ENCODE data around the gene MOV10L1.
"Not testable (repeated sequence)": the region's sequence is repeated elsewhere in the genome, so short reads cannot be mapped to it uniquely, and the experiment has no call there.

Gene MOV10L1

DNA sequence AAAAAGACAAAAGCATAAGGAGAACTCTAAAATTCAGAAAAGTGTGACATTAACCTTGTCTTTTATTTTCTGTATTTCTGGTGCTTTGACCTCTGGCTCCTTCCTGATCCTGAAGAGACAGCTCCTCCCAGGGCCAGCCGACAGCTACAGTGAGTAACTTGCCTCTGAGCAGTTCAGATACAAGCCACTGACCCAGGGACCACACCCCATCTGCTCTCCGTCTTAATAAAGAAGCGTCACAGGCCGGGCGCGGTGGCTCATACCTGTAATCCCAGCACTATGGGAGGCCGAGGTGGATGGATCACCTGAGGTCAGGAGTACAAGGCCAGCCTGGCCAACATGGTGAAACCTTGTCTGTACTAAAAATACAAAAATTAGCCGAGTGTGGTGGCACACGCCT is 11.0 kb upstream of the MOV10L1 start:
- DNase-seq, result no peak

DNA sequence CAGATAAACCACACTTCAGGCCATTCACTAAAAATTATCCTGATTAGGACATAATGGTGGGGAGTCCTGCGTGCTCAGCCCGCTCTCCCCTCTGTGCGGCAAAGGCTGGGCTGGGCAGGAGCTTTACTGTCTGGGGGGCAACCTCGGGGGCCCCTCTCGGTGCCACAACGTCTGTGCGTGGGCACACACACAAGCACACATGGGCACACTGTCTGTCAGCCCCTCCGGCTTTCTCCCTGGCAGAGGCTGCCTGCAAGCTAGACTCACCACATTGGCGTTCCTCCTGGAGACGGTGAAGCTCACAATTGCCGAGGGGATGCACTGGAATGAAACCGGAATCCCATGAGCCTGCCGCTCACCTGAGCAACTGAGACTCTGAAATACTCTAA is 9.7 kb upstream of the MOV10L1 start:
- no peak for DNase-seq

DNA sequence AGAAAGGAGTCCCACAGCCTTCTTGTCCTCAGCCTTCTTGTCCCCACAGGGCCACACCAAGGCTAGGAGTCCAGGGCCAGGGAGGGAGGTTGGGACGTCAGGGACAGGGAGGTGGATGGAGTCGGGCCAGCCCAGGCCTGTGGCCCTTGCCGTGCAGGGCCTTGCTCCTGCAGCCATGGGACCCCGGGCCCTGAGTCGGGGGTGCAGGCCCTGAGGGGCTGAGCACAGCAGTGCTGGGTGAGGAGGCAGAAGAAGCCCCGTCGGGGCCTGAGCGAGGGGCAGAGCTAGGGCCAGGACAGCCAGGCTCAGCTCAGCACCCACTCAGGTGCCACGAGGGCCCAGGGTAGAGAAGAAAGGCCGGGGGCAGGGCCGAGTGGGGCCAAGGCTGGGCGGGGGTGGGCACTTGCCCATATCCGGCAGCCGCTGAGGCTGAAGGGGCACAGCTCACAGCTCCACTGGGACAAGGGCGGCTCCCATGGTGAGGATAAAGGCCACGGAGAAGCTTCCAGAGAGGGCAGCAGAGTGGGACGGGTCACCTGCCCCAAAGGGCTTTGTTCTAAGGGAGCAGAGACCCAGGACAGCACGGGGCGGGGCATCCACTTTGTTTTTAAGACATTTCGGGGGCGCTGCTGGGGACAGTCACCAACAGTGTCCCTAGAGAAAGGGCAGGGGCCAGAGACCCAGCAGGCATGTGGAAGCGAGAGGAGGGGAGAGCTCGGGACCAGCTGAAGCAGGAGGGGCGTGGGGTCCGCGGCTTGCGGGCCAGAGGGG is 8.2 kb upstream of the MOV10L1 start:
- DNase-seq, result no peak

DNA sequence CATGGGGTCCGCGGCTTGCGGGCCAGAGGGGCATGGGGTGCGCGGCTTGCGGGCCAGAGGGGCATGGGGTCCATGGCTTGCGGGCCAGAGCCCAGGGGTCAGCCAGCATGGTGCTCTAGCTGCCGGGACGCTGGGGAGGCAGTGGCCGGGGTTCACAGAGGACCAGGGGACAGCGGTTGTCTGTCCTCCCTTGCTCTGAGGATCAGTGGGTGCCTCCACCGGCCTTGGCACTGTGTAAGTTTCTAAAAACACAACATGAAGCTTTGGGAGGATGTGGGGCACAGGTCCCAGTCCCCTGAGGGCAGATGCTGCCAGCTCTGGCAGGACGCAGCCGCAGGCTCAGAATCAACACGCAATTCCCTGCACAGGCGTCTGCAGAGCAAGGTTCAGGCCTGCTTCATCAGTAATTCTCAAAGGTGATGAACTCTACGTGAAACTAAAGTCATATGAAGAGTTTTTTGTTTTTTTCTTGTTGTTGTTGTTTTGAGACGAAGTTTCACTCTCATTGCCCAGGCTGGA is 7.5 kb upstream of the MOV10L1 start:
- no peak for DNase-seq

DNA sequence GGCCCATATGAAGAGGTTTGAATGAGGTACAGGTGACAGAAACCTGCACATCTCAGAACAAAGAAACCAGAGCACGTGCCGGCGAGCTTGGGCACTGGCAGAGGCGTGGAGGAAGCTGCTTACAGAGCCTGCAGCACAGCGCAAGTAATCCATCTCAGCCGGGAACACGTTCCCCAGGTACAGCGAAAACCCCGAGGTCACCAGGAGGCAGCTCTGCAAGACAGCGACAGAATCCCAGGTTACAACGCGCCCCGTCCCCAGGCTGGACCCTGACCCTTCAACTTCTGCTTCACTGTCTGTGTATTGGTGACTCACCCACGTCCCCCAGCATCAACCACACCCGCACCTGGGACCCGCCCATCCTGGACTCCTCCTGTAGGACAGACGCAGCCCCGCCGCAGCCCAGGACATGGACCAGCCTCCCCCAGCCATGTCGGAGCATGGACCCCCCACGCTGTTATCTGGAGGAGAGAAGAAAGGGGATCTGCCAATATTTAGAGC is 6.8 kb upstream of the MOV10L1 start:
- DNase-seq, result no peak

DNA sequence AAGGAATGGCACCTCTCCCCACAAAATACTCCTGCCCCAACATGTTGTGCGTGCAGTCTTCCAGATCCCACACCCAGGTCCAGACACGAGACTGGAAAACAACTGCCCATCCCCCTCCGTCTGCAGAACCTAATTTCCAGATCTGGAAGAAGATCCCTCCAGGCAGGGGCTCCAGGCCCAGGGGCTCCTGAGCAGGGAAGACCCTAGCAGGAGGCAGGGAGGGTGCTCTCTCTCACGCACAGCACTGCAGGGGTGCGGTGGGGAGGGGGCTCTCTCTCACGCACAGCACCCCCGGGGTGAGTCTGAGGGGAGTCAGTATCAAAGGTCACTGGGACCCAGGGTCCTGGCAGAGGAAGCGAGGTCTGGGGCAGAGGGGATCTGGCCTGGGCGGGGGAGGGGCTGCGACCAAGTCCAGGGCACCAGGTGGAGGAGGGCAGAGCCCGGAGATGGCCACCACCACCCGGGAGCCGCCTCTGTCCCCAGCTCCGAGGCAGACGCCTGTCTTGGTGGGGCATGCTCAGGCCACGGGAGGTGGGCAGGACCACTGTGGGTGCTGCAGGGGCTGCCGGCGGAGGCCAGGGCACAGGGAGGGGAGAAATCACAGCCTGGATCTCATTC is 6.2 kb upstream of the MOV10L1 start:
- no peak for DNase-seq

DNA sequence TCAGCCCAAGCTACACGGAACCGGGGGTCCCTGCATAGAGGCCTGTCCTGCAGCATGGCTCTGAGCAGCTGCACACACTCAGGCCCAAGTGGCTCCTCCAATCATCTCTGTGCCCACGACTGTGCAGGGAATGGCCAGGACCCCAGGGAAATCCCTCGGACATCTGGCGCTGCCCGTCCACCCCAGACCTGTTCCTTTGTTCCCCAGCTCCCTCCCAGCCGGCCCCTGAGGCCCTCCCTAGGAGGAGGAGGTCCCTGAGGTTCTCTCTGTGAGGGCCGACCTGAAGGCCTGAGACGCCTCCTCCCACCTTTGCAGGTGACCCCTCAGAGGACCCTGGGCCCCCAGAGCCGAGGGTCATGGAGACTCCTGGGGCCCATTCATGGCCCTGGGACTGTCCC is 5.7 kb upstream of the MOV10L1 start:
- no peak for DNase-seq

DNA sequence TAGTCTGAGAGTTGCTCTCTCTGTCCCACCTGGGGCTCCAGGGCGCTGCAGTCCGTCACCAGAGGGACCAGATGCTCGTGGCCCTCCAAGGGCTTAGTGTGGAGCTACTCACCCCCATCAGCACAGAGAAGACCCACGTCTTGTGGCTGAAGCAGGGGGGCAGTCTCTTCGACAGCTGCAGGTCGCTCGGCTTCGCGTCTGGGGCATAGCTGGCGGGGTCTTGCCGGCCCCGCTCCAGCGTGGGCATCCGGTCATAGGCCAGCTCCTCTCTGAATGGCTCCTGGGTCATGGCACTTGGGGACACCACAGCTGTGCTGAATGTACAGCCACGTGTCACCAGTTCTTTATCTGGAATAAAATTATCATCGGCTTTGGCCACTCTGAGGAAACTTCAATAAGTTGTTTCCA is 5.2 kb upstream of the MOV10L1 start:
- no peak for DNase-seq

DNA sequence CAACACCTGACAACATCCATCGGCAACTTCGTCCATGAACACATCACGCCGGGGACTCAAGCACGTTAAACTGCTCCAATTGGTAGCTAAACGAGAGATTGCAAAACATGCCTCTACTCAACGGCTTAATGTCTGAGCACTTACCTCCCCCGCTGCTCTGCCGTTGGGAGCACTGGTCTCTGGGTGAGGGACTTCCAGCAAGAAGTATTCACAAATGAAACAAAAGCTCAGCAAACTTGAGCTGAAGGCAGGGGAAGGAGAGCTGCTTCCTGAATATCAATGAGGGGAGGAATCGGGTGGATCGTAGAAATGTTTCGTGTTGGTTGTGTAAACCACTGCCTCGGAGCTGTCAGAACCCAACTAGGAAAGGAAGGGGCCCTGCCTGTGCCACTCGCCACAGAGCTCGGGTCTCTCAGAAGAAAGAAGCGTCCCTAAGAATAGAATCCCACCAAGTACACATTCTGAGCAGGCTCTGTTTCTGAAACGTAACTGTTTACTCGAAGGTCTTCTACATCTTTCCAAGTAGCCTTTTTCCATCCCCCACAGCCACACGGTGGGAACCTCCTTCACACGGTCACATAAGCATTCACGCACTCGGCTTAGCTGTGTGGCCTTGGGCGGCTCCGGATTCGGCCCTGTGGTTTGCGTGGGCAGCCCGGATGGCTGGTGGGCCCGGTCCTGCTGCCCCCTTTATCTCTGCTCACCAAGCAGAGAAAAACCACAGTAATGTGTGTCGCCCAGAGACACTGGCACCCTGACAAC is 4.4 kb upstream of the MOV10L1 start, which contains the start of gene MLC1:
Gene MLC1 (minus strand): TSS at position 216 of the 762 bp plus-strand sequence. CDS start 524 bp downstream, outside the sequence.
- DNase-seq, result no peak

DNA sequence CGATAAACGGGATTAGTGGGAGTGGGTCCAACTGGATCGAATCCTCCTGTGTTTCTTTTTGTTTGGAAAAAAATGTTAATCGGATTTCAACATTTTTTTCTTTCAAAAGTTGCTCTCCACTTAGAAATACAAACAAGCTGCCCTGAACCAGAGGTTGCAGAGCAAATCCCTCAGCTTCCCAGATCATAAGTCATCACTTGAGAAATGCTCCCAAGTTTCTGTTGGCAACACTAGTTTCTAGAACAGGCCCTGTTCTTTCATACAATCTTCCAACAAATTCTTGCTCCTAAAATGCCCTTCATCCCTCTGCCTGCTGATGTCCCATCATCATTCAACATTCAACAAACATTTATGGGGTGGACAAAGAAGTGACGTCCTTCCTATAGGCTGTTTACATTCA is 3.3 kb upstream of the MOV10L1 start:
- DNase-seq, result no peak

DNA sequence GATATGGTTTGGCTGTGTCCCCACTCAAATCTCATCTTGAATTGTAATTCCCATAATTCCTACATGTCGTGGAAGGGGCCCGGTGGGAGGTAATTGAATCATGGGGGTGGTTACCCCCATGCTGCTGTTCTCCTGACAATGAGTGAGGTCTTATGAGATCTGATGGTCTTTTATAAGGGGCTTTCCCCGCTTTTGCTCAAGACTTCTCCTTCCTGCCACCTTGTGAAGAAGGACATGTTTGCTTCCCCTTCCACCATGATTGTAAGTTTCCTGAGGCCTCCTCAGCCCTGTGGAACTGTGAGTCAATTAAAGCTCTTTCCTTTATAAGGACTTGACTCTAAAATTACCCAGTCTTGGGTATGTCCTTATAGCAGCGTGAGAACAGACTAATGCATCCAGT is 2.8 kb upstream of the MOV10L1 start:
- DNase-seq, result not testable (repeated sequence)

DNA sequence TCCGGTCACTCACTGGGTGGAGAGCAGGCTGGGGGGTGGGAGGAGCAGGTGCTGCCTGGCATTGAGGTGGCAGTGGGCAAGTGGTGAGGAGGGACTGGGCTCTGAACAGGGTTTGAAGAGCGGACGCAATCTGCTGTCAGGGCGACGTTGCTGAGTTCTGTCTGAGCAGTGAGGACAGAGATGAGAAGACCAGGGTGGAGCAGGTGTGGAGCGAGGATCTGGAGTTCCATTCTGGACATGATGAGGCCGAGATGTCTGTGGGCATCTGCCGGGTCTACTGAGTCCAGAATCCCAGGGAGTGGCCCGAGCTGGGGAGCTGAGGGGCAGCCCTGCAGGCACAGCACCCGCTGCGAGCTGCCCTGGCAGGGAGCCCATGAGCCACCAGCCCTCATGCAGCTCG is 2.2 kb upstream of the MOV10L1 start:
- DNase-seq, result no peak

DNA sequence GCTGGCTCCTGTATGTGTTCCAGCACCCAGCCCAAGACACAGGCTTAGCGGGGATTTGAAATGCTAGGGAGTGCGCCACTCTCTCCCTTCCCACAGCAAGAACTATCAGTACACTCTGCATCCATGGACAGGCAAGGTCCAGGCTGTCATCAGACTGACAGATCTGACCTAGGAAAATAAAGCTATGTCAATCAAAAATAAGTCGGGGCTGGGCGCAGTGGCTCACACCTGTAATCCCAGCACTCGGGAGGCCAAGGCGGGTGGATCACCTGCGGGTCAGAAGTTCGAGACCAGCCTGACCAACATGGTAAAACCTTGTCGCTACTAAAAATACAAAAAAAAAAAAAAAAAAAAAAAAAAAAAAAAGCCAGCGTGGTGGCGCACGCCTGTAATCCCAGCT is 1.7 kb upstream of the MOV10L1 start:
- DNase-seq, result no peak

DNA sequence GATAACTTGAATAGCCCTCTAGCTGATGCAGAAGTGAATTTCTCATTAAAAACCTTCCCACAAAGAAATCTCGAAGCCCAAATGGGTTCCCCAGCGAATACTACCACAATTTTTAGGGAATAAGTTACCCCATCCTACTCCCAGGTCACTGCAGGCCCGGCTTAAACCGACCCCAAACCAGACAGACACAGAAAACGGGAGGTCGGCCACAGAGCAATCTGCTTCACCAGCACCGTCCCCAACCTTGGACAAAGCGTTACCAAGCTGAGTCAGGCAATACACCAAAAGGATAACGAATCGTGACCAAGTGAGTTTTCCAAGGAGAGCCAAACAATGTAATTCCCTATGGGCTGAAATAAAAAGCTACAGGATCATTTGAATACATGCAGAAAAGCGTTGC is 575 bp upstream of the MOV10L1 start:
- no peak for DNase-seq

DNA sequence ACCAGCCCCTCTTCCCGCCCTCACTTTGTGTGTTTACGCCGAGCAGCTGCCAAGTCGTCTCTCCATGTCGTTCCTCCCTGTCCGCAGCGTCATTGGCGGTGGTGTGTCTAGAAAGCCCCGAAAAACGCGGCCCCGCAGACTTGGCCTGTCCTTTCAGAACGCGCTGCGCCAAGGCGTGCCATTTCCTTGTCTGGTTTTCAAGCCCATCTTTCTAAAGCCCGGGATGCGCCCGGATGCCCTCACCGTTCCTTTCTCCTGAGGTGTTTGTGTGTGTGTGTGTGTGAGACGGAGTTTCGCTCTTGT is 557 bp downstream of the MOV10L1 start:
- DNase-seq, result no peak

DNA sequence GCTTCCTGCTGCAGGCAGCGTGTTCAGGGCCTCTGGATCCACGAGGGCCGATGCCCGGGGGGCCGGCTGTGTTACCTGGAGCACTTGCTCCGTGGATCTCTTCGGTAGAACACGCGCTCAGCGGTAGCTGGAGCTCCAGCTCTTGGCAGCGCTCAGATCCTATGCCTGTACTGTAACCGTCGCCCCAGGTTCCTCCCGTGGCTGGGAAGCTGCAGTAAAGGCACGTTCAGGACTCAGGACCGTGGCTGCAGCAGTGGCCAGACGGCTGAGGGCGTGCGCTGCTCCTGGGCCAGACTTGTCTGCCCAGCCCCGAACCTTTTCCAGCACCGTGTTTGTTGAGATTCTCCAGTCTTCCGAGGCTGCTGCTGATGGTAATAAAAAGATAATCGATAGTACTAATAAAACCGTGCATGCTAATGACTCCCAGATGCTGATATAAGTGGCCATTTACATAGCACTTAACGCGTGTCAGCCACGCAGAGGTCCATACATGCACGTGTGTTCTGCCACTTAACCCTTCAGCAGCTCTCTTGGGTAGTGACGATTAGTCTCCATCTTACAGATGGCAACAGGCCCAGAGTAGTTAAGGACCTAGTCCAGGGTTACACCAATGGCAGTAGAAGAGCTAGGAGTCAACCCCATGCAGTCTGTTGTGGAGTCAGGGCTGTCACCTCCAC is 1.4 kb downstream of the MOV10L1 start:
- DNase-seq, result no peak

DNA sequence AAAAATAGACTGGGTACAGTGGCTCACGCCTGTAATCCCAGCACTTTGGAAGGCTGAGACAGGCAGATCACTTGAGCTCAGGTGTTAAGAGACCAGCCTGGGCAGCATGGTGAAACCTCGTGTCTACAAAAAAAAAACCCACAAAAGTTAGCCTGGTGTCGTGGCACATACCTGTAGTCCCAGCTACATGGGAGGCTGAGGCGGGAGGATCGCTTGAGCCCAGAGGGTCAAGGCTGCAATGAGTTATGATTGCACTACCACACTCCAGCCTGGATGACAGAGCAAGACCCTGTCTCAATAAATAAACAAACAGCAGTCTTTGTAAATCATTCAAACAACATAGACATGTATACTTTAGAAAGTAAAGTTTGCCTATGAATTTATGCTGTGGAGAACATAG is 2.5 kb downstream of the MOV10L1 start:
- no peak for DNase-seq

DNA sequence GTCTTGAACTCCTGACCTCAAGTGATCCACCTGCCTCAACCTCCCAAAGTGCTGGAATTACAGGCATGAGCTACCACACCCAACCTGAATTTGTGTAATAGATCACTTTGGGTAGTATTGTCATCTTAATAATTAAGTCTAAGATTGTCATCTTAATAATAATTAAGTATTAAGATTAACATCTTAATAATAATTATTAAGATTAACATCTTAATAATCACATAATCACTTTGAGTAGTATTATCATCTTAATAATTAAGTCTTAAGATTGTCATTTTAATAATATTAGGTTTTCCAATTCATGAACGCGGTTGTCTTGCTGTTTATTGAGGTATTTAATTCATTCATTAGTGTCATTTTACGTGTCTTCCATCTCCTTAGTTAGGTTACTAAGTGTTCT is 8.2 kb downstream of the MOV10L1 start:
- no peak for DNase-seq

DNA sequence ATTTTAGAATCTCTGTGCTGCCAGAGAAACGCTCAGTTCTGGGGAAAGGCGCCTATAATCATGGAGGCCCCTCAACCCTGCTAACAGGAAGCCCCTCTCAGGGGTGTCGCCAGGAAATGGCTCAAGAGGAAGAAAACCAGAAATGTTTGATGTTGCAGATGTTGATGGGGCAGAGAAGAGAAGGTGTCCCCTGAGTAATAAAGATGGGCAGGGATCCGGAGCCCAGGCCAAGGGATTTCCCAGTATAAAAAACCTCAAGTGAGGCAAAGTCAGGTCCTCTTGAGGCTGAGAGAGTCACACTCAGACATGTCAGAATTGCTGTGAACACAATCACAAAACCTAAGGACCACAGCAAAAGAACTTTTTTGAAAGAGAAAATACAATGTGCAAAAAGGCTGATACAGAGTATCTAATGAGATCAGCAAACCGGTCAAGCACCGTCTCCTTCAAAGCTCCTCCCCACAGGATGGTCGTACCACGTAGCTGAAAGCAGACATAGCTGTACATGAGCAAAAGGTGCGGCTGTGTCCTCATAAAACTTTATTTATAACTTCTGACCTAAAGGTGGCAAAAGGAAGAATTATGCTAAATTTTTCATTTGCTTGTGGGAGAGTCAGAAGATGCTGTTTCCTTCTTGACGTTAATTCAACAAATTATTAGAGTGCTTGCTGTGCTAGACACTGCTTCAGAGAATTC is 12.2 kb downstream of the MOV10L1 start:
- no peak for DNase-seq

DNA sequence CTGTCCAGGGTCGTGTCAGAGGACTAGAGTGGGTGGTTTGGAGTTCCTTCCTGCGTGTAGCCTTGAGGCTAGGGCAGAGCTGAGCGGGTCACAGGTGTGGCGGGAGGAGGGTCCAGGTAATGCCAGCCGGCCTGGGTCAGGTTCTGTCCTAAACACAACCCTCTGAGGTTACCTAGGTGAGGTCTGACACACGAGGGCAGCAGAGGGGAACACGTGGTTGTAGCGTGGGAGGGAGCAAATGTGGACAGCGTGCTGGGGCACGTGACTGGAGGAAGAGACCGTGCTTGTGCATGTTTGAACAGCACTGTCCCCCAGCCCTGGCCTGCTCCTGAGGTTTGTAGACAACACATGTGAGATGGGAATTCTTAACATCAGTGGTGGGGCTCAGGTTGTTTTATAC is 13.1 kb downstream of the MOV10L1 start:
- DNase-seq, result peak; percentile 13

DNA sequence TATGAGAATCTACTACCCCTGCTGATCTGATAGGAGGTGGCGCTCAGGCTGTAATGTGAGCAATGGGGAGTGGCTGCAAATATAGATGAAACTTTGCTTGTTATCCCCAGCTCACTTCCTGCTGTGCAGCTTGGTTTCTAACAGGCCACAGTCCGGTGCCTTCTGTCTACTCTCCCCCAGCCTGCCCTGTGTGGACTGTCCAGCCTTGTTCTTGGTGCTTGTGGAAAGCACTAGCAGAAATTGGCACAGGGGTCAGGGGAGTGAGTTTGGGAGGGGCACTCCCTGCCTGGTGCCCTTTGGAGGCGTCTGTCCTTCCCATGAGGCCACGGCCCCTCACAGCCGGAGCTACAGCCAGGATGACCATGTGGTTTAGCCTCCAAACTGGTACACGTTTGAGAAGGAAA is 14.3 kb downstream of the MOV10L1 start:
- DNase-seq, result peak; percentile 3
